GM21825 (cell line): ENCODE results near the gene SLC8A1.

Source experiments
- ATAC-seq: cut with Tn5 transposase; IDR thresholded peaks from one replicate; pipeline ENCODE4 v1.9.1; 2021; ENCODE audit warnings: mild to moderate bottlenecking, moderate library complexity; ENCODE audit not compliant: unreplicated experiment

Gene SLC8A1

GRCh38 chr2:40281021-40281940 is 170.6 kb downstream of the SLC8A1 start:
- peak; percentile 57 for ATAC-seq

GRCh38 chr2:40279482-40279881 is 172.4 kb downstream of the SLC8A1 start:
- ATAC-seq: no peak

GRCh38 chr2:40279001-40279400 is 172.9 kb downstream of the SLC8A1 start:
- ATAC-seq: no peak

GRCh38 chr2:40276076-40276475 is 175.8 kb downstream of the SLC8A1 start:
- no peak for ATAC-seq

GRCh38 chr2:40274270-40274669 is 177.6 kb downstream of the SLC8A1 start:
- ATAC-seq: no peak

- ATAC-seq: no peak
These were observed 178.1 kb downstream of the SLC8A1 start for GRCh38 chr2:40273734-40274182.

GRCh38 chr2:40271094-40271493 is 180.8 kb downstream of the SLC8A1 start:
- ATAC-seq: no peak

- ATAC-seq: no peak
These were observed 181.5 kb downstream of the SLC8A1 start for GRCh38 chr2:40270372-40270771.

GRCh38 chr2:40268566-40268965 is 183.3 kb downstream of the SLC8A1 start:
- no peak for ATAC-seq

GRCh38 chr2:40266201-40266600 is 185.7 kb downstream of the SLC8A1 start:
- no peak for ATAC-seq

GRCh38 chr2:40265602-40266001 is 186.3 kb downstream of the SLC8A1 start:
- no peak for ATAC-seq

GRCh38 chr2:40261042-40261441 is 190.8 kb downstream of the SLC8A1 start:
- ATAC-seq: no peak

- ATAC-seq: no peak
These were observed 191.5 kb downstream of the SLC8A1 start for GRCh38 chr2:40260437-40260836.

- ATAC-seq: no peak
These were observed 192.0 kb downstream of the SLC8A1 start for GRCh38 chr2:40259900-40260299.

GRCh38 chr2:40258135-40258457 is 193.8 kb downstream of the SLC8A1 start:
- no peak for ATAC-seq

GRCh38 chr2:40257340-40258134 is 194.4 kb downstream of the SLC8A1 start:
- no peak for ATAC-seq

GRCh38 chr2:40256649-40257048 is 195.2 kb downstream of the SLC8A1 start:
- no peak for ATAC-seq

- ATAC-seq: no peak
These were observed 195.9 kb downstream of the SLC8A1 start for GRCh38 chr2:40256008-40256407.

- no peak for ATAC-seq
These were observed 196.8 kb downstream of the SLC8A1 start for GRCh38 chr2:40255103-40255502.

- no peak for ATAC-seq
These were observed 197.3 kb downstream of the SLC8A1 start for GRCh38 chr2:40254611-40255010.

GRCh38 chr2:40251137-40251536 is 200.8 kb downstream of the SLC8A1 start:
- no peak for ATAC-seq

- ATAC-seq: no peak
These were observed 202.3 kb downstream of the SLC8A1 start for GRCh38 chr2:40249577-40249976.
